Kidney (tissue), 14 donors: Measurements from ENCODE around the gene KIF26B. TPM values are rescaled to one million over a fixed set of nuclear protein-coding genes. Genes with fewer than 3 reads are reported as not detected.

ENCODE experiments used
- DNase-seq, 5 donors: peaks; one replicate each; pipeline ENCODE4 v3.0.0-alpha.2; 2013 to 2020
- FAIRE-seq: peaks from 2 replicates; lab custom pipeline; 2012; peaks lifted over from hg19 to GRCh38; lab: Jason Lieb, UNC
- H3K27ac ChIP-seq, 2 donors: one replicate each; pipeline ENCODE4 v1.7.0; 2013; ENCODE audit warnings: low read depth in 2 of 2, low read length in 2 of 2, inconsistent platforms in 1 of 2
- H3K27me3 ChIP-seq: one replicate; pipeline ENCODE4 v1.7.1; 2013; ENCODE audit warnings: low read length, inconsistent platforms; ENCODE audit not compliant: control insufficient read depth, insufficient read depth
- H3K36me3 ChIP-seq, 3 donors: one replicate each; pipeline versions ENCODE4 v1.7.0 to v1.7.1; 2013; ENCODE audit warnings: low read length in 3 of 3, control low read depth in 1 of 3, inconsistent platforms in 1 of 3; ENCODE audit not compliant: insufficient read depth in 3 of 3, control insufficient read depth in 2 of 3
- H3K4me1 ChIP-seq, 3 donors: one replicate each; pipeline versions ENCODE4 v1.7.0 to v1.7.1; 2013; ENCODE audit warnings: low read length in 3 of 3, inconsistent platforms in 1 of 3, low read depth in 1 of 3; ENCODE audit not compliant: control insufficient read depth in 2 of 3, insufficient read depth in 2 of 3
- H3K4me3 ChIP-seq, 3 donors: one replicate each; pipeline versions ENCODE4 v1.7.0 to v1.8.1; 2013; ENCODE audit warnings: low read length in 3 of 3, control low read depth in 1 of 3, inconsistent platforms in 1 of 3
- H3K9ac ChIP-seq, 3 donors: one replicate each; pipeline versions ENCODE4 v1.7.0 to v1.7.1; 2013; ENCODE audit warnings: low read length in 3 of 3, control low read depth in 1 of 3, inconsistent platforms in 1 of 3
- H3K9me3 ChIP-seq, 3 donors: one replicate each; pipeline versions ENCODE4 v1.7.0 to v1.7.1; 2013; ENCODE audit warnings: low read length in 3 of 3, control low read depth in 1 of 3, inconsistent platforms in 1 of 3; ENCODE audit not compliant: control insufficient read depth in 2 of 3, insufficient read depth in 1 of 3
- CTCF ChIP-seq: IDR thresholded peaks from 3 replicates; pipeline ENCODE4 v1.5.1; 2012; ENCODE audit warnings: mild to moderate bottlenecking, moderate library complexity, borderline replicate concordance; ENCODE audit not compliant: insufficient read depth; ENCODE audit errors: extremely low read depth
- intact Hi-C: fragments of 100-400 bp; cut with DNase I; formaldehyde crosslinking; loops from one replicate; pipeline ENCODE4 v1.11.1; 2022
- polyA plus RNA-seq: library from polyadenylated mRNA; stranded (reverse); fragments of 350-450 nt; fragmentation: Illumina TruSeq; extraction: RNeasy Lipid Tissue Mini Kit (QIAGEN cat#74804); gene quantifications from one replicate; pipeline ENCODE4 v1.2.3, GENCODE V29; 2014; ENCODE audit warnings: low read depth, low replicate concordance; ENCODE audit not compliant: insufficient read depth
- total RNA-seq: library from RNA; stranded (reverse); fragmentation: NEBNext Ultra II Directional; extraction: Animal tissue kit (Norgen Biotek cat#: 25700); gene quantifications from one replicate; pipeline ENCODE4 v1.2.1, GENCODE V29; 2021
- donor health status: control.
- donor health status: control.
- donor health status: control.
- donor health status: control.
- donor health status: control.
- donor health status: DM: yes; HTN: yes; CAD: no.
- donor health status: Normal renal cell carcinoma (clear cell type).

The KIF26B gene
- total and polyA plus RNA-seq, 2 donors from 2014 or later, result 0.52 to 10.7 TPM

- no peak for TF ChIP-seq CTCF
- Histone ChIP-seq H3K27ac (no peak overlapping the region), H3K9me3 (no peaks in the 10 kb centered on the region), H3K4me3 (no peak overlapping the region), H3K4me1 (peaks cover 0 to 4% (median 4%) of the 10 kb centered on the region in 3 donors), H3K27me3 (no peaks in the 10 kb centered on the region), H3K36me3 (no peaks in the 10 kb centered on the region), H3K9ac (no peak overlapping the region)
- DNase-seq (no peak), FAIRE-seq (no peak)
- intact Hi-C loops, result no loop called here
Measured at GRCh38 chr1:245107776-245108114, 47.0 kb upstream of the KIF26B start.

GRCh38 chr1:245108246-245108645 lies 46.5 kb upstream of the KIF26B start:
- DNase-seq, result no peak
- no peak for TF ChIP-seq CTCF
- Histone ChIP-seq H3K4me1 (peaks cover 0 to 4% (median 4%) of the 10 kb centered on the region in 3 donors), H3K27ac (no peak overlapping the region), H3K9me3 (no peaks in the 10 kb centered on the region), H3K27me3 (no peaks in the 10 kb centered on the region), H3K9ac (no peak overlapping the region), H3K36me3 (no peaks in the 10 kb centered on the region), H3K4me3 (no peak overlapping the region)
- FAIRE-seq, result no peak
- intact Hi-C loops, result no loop called here

GRCh38 chr1:245108909-245109308 lies 45.9 kb upstream of the KIF26B start:
- Histone ChIP-seq H3K9ac (no peak overlapping the region), H3K9me3 (no peaks in the 10 kb centered on the region), H3K4me1 (peaks cover 0 to 4% (median 4%) of the 10 kb centered on the region in 3 donors), H3K36me3 (no peaks in the 10 kb centered on the region), H3K27ac (no peak overlapping the region), H3K4me3 (no peak overlapping the region), H3K27me3 (no peaks in the 10 kb centered on the region)
- intact Hi-C loops, result no loop called here
- FAIRE-seq (no peak), DNase-seq (no peak)
- no peak for TF ChIP-seq CTCF

GRCh38 chr1:245110406-245110805 lies 44.4 kb upstream of the KIF26B start:
- Histone ChIP-seq H3K9me3 (no peaks in the 10 kb centered on the region), H3K27ac (no peak overlapping the region), H3K27me3 (no peaks in the 10 kb centered on the region), H3K36me3 (no peaks in the 10 kb centered on the region), H3K4me1 (peaks cover 0 to 4% (median 4%) of the 10 kb centered on the region in 3 donors), H3K9ac (no peak overlapping the region), H3K4me3 (no peak overlapping the region)
- no peak for TF ChIP-seq CTCF
- intact Hi-C loops, result no loop called here
- DNase-seq (no peak), FAIRE-seq (no peak)
